Activated B cell treated with CpG ODN at 0.5 μM for 24 hours (primary cell): ENCODE data around the gene COMMD1. TPM values are rescaled to one million over a fixed set of nuclear protein-coding genes. Genes with fewer than 3 reads are reported as not detected.

ENCODE experiments used
- ATAC-seq: fragments of 200-7000 bp; cut with Tn5 transposase; one replicate; pipeline ENCODE4 v1.10.0; 2021; ENCODE audit warnings: low read depth, mild to moderate bottlenecking, moderate library complexity
- CTCF ChIA-PET: fragments of 350-600 bp; sonication (Branson Sonifier 250); formaldehyde crosslinking; loops from one replicate; lab custom pipeline; 2021; ENCODE audit warnings: antibody characterized with exemption; lab: Charles Lee
- POLR2A ChIA-PET: fragments of 350-600 bp; sonication (Branson Sonifier 250); formaldehyde crosslinking; loops from one replicate; lab custom pipeline; 2021; ENCODE audit warnings: antibody characterized with exemption; lab: Charles Lee
- DNase-seq: peaks from one replicate; pipeline ENCODE4 v3.0.0; 2022
- H3K27ac Mint-ChIP-seq: one replicate; pipeline ENCODE4 v1.8.0; 2020; ENCODE audit warnings: mixed read lengths
- H3K27me3 Mint-ChIP-seq: one replicate; pipeline ENCODE4 v1.8.0; 2021; ENCODE audit warnings: mixed read lengths
- H3K36me3 Mint-ChIP-seq: one replicate; pipeline ENCODE4 v1.8.0; 2021; ENCODE audit warnings: low read depth, mixed read lengths
- H3K4me1 Mint-ChIP-seq: one replicate; pipeline ENCODE4 v1.8.0; 2021; ENCODE audit warnings: mixed read lengths
- H3K4me3 Mint-ChIP-seq: one replicate; pipeline ENCODE4 v1.8.0; 2020; ENCODE audit warnings: mild to moderate bottlenecking, mixed read lengths
- H3K9me3 Mint-ChIP-seq: one replicate; pipeline ENCODE4 v1.8.0; 2020; ENCODE audit warnings: mixed read lengths
- intact Hi-C: fragments of 100-400 bp; cut with micrococcal nuclease; formaldehyde crosslinking; loops from one replicate; pipeline ENCODE4 v1.15.1; 2024
- total RNA-seq: library from RNA; stranded (reverse); gene quantifications from 2 replicates; pipeline ENCODE4 v1.2.3, GENCODE V29; 2022
- TF ChIP-seq, protein P1 (sequence below): fragments of 200-600 bp; IDR thresholded peaks from one replicate; pipeline ENCODE4 v1.8.0; 2022; ENCODE audit warnings: antibody characterized with exemption, mild to moderate bottlenecking

Gene COMMD1
- total RNA-seq, 1 donor from 2014 or later = 37.1 TPM

DNA sequence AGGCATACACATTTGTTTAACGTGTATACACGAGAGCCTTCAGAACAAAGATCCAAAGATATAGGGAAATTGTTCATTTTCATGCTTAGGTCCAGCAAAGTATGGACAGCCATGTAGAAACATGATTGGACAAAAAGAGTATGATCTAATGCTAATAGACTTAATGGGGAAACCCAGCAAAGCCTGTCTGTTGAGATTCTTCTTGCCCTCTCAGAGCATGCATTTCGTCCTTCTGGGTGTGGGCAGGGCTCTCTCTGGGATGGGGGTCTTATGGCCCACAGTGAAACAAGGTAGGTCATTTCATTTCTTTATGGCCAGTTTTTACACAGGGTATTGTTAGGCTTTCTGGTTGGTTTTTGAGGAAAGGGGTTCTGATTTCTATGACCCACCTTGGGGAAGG lies 124.4 kb downstream of the COMMD1 start:
- CTCF ChIA-PET = no interaction called here
- ATAC-seq = no peak
- Mint-ChIP-seq H3K4me3 (no peak overlapping the region), H3K27ac (no peak overlapping the region), H3K9me3 (no peaks in the 10 kb centered on the region), H3K36me3 (peaks cover 2% of the 10 kb centered on the region), H3K4me1 (peaks cover 15% of the 10 kb centered on the region), H3K27me3 (no peaks in the 10 kb centered on the region)
- TF ChIP-seq, protein P1, sequence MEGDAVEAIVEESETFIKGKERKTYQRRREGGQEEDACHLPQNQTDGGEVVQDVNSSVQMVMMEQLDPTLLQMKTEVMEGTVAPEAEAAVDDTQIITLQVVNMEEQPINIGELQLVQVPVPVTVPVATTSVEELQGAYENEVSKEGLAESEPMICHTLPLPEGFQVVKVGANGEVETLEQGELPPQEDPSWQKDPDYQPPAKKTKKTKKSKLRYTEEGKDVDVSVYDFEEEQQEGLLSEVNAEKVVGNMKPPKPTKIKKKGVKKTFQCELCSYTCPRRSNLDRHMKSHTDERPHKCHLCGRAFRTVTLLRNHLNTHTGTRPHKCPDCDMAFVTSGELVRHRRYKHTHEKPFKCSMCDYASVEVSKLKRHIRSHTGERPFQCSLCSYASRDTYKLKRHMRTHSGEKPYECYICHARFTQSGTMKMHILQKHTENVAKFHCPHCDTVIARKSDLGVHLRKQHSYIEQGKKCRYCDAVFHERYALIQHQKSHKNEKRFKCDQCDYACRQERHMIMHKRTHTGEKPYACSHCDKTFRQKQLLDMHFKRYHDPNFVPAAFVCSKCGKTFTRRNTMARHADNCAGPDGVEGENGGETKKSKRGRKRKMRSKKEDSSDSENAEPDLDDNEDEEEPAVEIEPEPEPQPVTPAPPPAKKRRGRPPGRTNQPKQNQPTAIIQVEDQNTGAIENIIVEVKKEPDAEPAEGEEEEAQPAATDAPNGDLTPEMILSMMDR = no peak
- POLR2A ChIA-PET = no interaction called here
- DNase-seq = no peak
- intact Hi-C loops = no loop called here

DNA sequence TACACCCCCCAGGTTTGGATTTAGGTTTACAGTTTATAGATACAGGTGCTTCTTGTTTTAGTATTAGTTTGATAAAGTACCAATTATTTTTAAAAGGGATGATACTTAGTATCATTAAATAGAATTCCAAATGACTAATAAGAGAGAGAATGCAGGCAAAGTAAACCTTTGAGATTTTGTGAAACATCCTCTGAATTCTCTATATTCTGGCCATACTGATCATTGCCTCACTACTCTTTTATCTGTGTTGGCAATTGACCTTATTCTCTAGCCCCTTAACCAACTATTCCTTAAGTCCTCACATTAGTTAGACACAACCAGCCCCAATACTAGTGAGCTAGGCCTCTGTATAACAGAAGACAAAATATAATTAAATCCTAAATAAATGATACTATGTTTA lies 125.4 kb downstream of the COMMD1 start:
- ChIA-PET POLR2A (no interaction called here), CTCF (no interaction called here)
- Mint-ChIP-seq H3K4me3 (no peak overlapping the region), H3K9me3 (no peaks in the 10 kb centered on the region), H3K27me3 (no peaks in the 10 kb centered on the region), H3K27ac (no peak overlapping the region), H3K36me3 (peaks cover 2% of the 10 kb centered on the region), H3K4me1 (peaks cover 15% of the 10 kb centered on the region)
- TF ChIP-seq, protein P1 = no peak
- intact Hi-C loops = no loop called here
- DNase-seq = no peak
- no peak for ATAC-seq

DNA sequence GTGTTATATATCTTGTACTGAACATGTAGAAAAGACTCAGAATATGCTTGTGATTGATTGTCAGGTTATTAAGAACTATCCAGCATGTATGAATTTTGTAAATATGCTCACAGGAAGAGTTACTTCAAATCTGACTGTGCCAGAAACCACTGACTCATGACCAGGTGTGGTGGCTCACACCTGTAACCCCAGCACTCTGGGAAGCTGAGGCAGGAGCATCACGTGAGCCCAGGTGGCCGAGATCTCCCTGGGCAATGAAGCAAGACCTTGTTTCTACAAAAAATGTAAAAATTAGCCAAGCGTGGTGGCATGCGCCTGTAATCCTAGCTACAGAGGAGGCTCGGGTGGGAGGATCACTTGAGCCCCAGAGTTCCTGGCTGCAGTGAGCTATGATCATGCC lies 126.6 kb downstream of the COMMD1 start:
- CTCF ChIA-PET = interaction anchor here (1.0 kb wide), 1 partner anchor 20 kb away, joined by 3 read pairs; no protein-coding TSS in a partner anchor
- intact Hi-C loops = no loop called here
- peaks cover 15% of the 10 kb centered on the region for H3K4me1 Mint-ChIP-seq

DNA sequence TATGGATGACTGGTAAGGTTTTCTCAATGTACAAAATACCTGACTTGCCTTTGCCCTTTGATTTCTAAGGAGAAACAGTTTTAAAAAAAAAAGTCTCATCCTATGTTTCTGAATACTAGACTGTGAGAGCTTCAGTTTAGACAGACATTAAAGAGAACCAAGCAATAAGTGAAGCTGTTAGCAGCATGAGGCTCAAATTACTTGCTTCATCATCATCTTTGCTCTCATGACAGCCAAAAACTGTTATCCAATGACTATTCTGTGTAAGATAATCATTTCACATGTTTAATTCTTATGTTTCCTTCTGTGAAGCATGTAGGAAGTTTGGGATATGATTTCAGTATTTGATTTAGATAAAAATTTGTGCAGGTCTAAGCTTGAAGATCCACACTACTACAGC lies 129.2 kb downstream of the COMMD1 start:
- ATAC-seq (no peak), DNase-seq (no peak)
- Mint-ChIP-seq H3K4me3 (no peak overlapping the region), H3K4me1 (peaks cover 28% of the 10 kb centered on the region), H3K27me3 (no peaks in the 10 kb centered on the region), H3K27ac (no peak overlapping the region), H3K36me3 (peaks cover 2% of the 10 kb centered on the region), H3K9me3 (no peaks in the 10 kb centered on the region)
- intact Hi-C loops = loop anchor here (5.0 kb wide), 1 partner anchor 42 kb away; no protein-coding TSS in a partner anchor
- ChIA-PET POLR2A (no interaction called here), CTCF (no interaction called here)
- TF ChIP-seq, protein P1 = no peak

More for the DNA sequence above, 126.6 kb downstream of the COMMD1 start:
- Mint-ChIP-seq H3K36me3 (peaks cover 2% of the 10 kb centered on the region), H3K9me3 (no peaks in the 10 kb centered on the region), H3K27me3 (no peaks in the 10 kb centered on the region), H3K4me3 (no peak overlapping the region), H3K27ac (no peak overlapping the region)
- POLR2A ChIA-PET = no interaction called here
- TF ChIP-seq, protein P1 = no peak
- no peak for DNase-seq
- ATAC-seq = no peak

DNA sequence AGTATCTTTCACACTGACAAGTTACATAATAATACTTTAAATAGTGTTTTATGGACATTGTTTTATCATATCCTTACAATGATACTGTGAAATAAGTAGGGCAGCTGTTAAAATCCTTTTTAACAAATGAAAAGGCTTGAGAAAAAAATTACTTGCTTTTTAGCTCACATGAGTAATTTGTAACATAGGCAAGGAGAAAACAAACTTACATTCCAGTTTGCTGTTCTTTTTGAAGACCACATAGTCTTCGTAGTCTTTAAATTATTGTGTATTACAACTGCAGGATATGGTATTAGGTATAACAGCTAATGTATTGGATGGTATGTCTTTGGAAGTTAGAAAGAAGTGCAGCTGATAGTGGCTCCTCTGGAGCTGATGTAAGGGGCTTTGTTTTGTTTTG lies 130.8 kb downstream of the COMMD1 start:
- CTCF ChIA-PET = no interaction called here
- no peaks in the 10 kb centered on the region for H3K36me3 Mint-ChIP-seq
- intact Hi-C loops = loop anchor here (5.0 kb wide), 1 partner anchor 44 kb away; no protein-coding TSS in a partner anchor
- no peaks in the 10 kb centered on the region for H3K9me3 Mint-ChIP-seq
- TF ChIP-seq, protein P1 = no peak
- H3K27me3 Mint-ChIP-seq = no peaks in the 10 kb centered on the region
- H3K4me3 Mint-ChIP-seq = no peak overlapping the region
- DNase-seq (no peak), ATAC-seq (no peak)
- H3K4me1 Mint-ChIP-seq = peaks cover 39% of the 10 kb centered on the region
- POLR2A ChIA-PET = no interaction called here
- no peak overlapping the region for H3K27ac Mint-ChIP-seq
